GM12874 (cell line): ENCODE results near the gene TAF6.
A peak's percentile ranks its signal among the peaks of the same experiment; 100 is the strongest.

Experiments
- TF ChIP-seq, protein P1 (sequence below): IDR thresholded peaks from 2 replicates; pipeline ENCODE4 v1.5.1; 2011; ENCODE audit warnings: low read depth, mild to moderate bottlenecking, control low read depth, low read length, moderate library complexity; ENCODE audit not compliant: insufficient read depth

TAF6 gene

DNA sequence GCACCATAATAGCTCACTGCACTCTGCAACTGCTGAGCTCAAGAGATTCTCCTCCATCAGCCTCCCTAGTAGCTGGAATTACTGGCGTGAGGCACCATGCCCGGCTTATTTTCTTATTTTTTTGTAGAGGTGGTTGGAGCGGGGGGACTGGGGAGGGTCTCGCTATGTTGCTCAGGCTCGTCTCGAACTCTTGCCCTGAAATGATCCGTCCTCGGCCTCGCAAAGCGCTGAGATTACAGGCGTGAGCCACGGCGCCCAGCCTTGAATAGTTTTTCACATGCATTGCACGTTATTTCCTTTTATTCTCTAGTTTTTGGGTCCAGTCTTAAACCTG is 29.0 kb upstream of the TAF6 start:
- TF ChIP-seq, protein P1, sequence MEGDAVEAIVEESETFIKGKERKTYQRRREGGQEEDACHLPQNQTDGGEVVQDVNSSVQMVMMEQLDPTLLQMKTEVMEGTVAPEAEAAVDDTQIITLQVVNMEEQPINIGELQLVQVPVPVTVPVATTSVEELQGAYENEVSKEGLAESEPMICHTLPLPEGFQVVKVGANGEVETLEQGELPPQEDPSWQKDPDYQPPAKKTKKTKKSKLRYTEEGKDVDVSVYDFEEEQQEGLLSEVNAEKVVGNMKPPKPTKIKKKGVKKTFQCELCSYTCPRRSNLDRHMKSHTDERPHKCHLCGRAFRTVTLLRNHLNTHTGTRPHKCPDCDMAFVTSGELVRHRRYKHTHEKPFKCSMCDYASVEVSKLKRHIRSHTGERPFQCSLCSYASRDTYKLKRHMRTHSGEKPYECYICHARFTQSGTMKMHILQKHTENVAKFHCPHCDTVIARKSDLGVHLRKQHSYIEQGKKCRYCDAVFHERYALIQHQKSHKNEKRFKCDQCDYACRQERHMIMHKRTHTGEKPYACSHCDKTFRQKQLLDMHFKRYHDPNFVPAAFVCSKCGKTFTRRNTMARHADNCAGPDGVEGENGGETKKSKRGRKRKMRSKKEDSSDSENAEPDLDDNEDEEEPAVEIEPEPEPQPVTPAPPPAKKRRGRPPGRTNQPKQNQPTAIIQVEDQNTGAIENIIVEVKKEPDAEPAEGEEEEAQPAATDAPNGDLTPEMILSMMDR: no peak

- TF ChIP-seq, protein P1: no peak
Observed at GRCh38 chr7:100147278-100147677, 28.1 kb upstream of the TAF6 start.

DNA sequence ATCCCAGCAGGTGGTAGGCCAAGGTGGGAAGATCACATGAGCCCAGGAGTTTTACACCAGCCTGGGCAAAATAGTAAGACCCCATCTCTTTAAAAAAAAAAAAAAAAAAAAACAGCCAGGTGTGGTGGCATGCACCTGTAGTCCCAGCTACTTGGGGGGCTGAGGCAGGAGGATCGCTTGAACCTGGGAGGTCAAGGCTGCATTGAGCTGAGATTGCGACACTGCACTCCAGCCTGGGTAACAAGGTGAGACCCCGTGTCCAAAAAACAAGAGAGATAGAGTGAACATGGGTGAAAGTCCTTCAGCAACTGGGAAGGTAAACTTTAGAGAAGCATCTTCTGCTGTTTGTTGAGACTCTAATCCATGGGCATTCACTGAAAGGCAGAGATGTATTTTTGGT is 23.3 kb upstream of the TAF6 start:
- TF ChIP-seq, protein P1: no peak

GRCh38 chr7:100141555-100141949 is 22.4 kb upstream of the TAF6 start:
- TF ChIP-seq, protein P1: no peak

DNA sequence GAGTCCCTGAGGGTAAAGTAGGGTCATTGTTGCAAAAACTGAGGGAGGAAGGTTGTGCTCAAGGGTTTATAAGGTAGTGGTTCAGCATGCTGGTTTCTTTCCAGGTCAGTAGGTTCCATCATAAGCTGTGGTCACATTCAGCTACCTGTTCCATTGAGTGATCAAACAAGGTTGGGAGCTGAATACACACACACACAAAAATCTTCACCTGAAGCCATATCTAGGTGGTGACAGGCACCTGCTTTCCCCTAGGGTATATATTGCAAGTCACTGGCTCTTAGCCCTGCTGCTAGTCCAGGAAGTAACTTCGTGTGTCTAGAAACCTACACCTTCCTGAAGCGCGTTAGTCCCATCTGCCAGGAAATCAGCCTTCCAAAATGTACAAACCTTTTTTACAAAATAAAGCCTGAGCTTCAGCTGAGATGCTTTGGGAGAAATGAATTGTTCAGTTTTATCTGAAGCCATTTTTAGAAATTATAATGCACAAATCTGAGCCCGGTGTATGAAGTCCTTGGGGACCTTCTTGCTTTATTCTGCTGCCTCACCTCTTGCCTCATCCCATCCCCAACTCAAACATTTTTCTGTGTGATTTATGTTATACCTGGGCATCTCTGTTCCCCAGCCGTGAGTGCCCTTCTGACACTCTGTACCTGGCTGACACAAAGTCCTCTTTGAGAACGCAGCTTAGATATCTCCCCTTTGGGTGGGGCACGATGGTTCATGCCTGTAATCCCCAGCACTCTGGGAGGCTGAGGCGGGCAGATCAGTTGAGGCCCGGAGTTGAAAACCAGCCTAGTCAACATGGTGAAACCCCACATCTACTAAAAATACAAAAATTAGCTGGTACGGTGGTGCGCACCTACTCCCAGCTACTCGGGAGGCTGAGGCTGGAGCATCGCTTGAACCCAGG is 18.9 kb upstream of the TAF6 start:
- TF ChIP-seq, protein P1: no peak

DNA sequence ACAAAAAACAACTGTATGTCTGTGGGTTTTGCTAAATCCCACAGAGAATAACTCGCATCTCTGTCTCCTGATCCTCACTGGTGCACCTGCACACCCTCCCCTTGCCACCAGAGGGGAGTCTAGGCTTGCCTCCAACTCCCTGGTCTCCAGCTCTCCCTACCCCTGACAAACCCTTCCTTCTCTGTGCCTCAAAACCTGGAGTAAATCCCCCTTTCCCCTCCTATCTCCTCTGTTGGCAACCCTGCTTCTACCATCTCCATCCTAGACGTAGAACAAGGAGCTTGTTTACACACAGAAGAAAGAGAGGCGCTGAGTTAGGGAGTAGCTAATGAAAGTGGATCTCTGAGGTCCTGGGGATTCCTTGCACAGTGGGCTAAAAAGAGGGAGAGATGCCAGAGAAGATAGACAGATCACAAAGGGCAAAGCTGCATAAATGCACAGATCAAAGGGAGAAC is 13.6 kb upstream of the TAF6 start:
- TF ChIP-seq, protein P1: peak; percentile 95

- TF ChIP-seq, protein P1: no peak
Observed at GRCh38 chr7:100132126-100132525, 13.0 kb upstream of the TAF6 start.
